Central memory CD4-positive, alpha-beta T cell (primary cell): ENCODE results near the gene ZNF727.
"Not testable (repeated sequence)": the region's sequence is repeated elsewhere in the genome, so short reads cannot be mapped to it uniquely, and the experiment has no call there.

Source experiments
- DNase-seq: peaks from one replicate; pipeline ENCODE4 v3.0.0; 2022
- total RNA-seq, 3 experiments: gene quantifications; one replicate each; lab custom pipeline; 2026; lab: John Stamatoyannopoulos, UW

Gene ZNF727
- 0.35 to 3.3 (median 0.76) reads per million in 3 experiments for total RNA-seq

GRCh38 chr7:64045301-64046040 is at the start of gene ZNF727:
Gene ZNF727 (plus strand): TSS chr7:64045434. CDS start chr7:64045622, 188 bp downstream.
- DNase-seq, result peak; percentile 26

GRCh38 chr7:63998549-63998948 is 46.7 kb upstream of the ZNF727 start, which contains the start of gene ZNF722:
Gene ZNF722 (plus strand): TSS chr7:63998849. CDS start chr7:63998962, 113 bp downstream.
- DNase-seq, result no peak

GRCh38 chr7:64015496-64015895 is 29.7 kb upstream of the ZNF727 start:
- not testable (repeated sequence) for DNase-seq

GRCh38 chr7:64035388-64035787 is 9.8 kb upstream of the ZNF727 start:
- DNase-seq, result no peak

GRCh38 chr7:64037095-64037494 is 8.1 kb upstream of the ZNF727 start:
- DNase-seq, result no peak

- no peak for DNase-seq
Observed at GRCh38 chr7:64046041-64046389, 781 bp downstream of the ZNF727 start.

GRCh38 chr7:64077837-64078698 is 32.8 kb downstream of the ZNF727 start:
- DNase-seq, result not testable (repeated sequence)

- no peak for DNase-seq
Observed at GRCh38 chr7:64078699-64078994, 33.4 kb downstream of the ZNF727 start.

GRCh38 chr7:64087501-64087900 is 42.3 kb downstream of the ZNF727 start:
- no peak for DNase-seq

- not testable (repeated sequence) for DNase-seq
Observed at GRCh38 chr7:64088863-64089262, 43.6 kb downstream of the ZNF727 start.
